Brain microvascular endothelial cell (primary cell): ENCODE measurements around the gene HIVEP2.

Experiments used
- DNase-seq: peaks from one replicate; pipeline ENCODE4 v3.0.0-alpha.2; 2020
- H3K27ac ChIP-seq: fragments of 250-450 bp; sonication (Bioruptor Pico); 2 replicates; pipeline ENCODE4 v1.5.1; 2020; ENCODE audit warnings: mild to moderate bottlenecking, moderate library complexity
- H3K27me3 ChIP-seq: fragments of 250-450 bp; sonication (Bioruptor Pico); replicated peaks from 2 replicates; pipeline ENCODE4 v1.5.1; 2020; ENCODE audit warnings: mild to moderate bottlenecking
- H3K36me3 ChIP-seq: fragments of 250-450 bp; sonication (Bioruptor Pico); replicated peaks from 2 replicates; pipeline ENCODE4 v1.5.1; 2020; ENCODE audit warnings: mild to moderate bottlenecking
- H3K4me3 ChIP-seq: 2 replicates; pipeline ENCODE4 v1.5.1; 2011; ENCODE audit warnings: low read depth, mild to moderate bottlenecking, control low read depth, low read length, moderate library complexity
- CTCF ChIP-seq: IDR thresholded peaks from 2 replicates; pipeline ENCODE4 v1.5.1; 2011; ENCODE audit warnings: low read depth, mild to moderate bottlenecking, moderate library complexity, low read length, control low read depth, inconsistent platforms; ENCODE audit errors: missing control alignments
- in situ Hi-C: cut with HindIII; loops from 2 replicates; pipeline ENCODE4 v1.10.0; 2017; ENCODE audit warnings: low sequenced_read_pairs, low pct_ligation_motif_present

HIVEP2 gene

GRCh38 chr6:142929751-142930358 is 15.1 kb downstream of the HIVEP2 start:
- no peak overlapping the region for H3K4me3 ChIP-seq
- no peaks in the 10 kb centered on the region for H3K36me3 ChIP-seq
- peak overlapping the region; percentile 55 for H3K27ac ChIP-seq
- H3K27me3 ChIP-seq = no peaks in the 10 kb centered on the region
- TF ChIP-seq CTCF = no peak
- DNase-seq = no peak
- in situ Hi-C loops = no loop called here

GRCh38 chr6:142927904-142928303 is 17.1 kb downstream of the HIVEP2 start:
- H3K4me3 ChIP-seq = peak overlapping the region; percentile 70
- H3K27me3 ChIP-seq = no peaks in the 10 kb centered on the region
- in situ Hi-C loops = no loop called here
- no peaks in the 10 kb centered on the region for H3K36me3 ChIP-seq
- peak overlapping the region; percentile 99 for H3K27ac ChIP-seq
- no peak for DNase-seq
- no peak for TF ChIP-seq CTCF

GRCh38 chr6:142927271-142927580 is 17.8 kb downstream of the HIVEP2 start:
- in situ Hi-C loops = no loop called here
- H3K27ac ChIP-seq = peak overlapping the region; percentile 99
- peak overlapping the region; percentile 70 for H3K4me3 ChIP-seq
- no peak for TF ChIP-seq CTCF
- H3K36me3 ChIP-seq = no peaks in the 10 kb centered on the region
- no peaks in the 10 kb centered on the region for H3K27me3 ChIP-seq
- no peak for DNase-seq

- Histone ChIP-seq H3K27me3 (no peaks in the 10 kb centered on the region), H3K27ac (peak overlapping the region; percentile 99), H3K36me3 (no peaks in the 10 kb centered on the region), H3K4me3 (peak overlapping the region; percentile 70)
- peak; percentile 89 for DNase-seq
- in situ Hi-C loops = no loop called here
- no peak for TF ChIP-seq CTCF
These were observed 18.3 kb downstream of the HIVEP2 start for GRCh38 chr6:142926494-142927270.

GRCh38 chr6:142926177-142926493 is 18.8 kb downstream of the HIVEP2 start:
- H3K27ac ChIP-seq = peak overlapping the region; percentile 99
- no peaks in the 10 kb centered on the region for H3K36me3 ChIP-seq
- no peaks in the 10 kb centered on the region for H3K27me3 ChIP-seq
- H3K4me3 ChIP-seq = peak overlapping the region; percentile 70
- in situ Hi-C loops = no loop called here
- DNase-seq = no peak
- no peak for TF ChIP-seq CTCF
